Stimulated activated CD4-positive, alpha-beta T cell treated with anti-CD3 and anti-CD28 coated beads, Interleukin-4, amount 100 ng/mL, for 24 hours (primary cell): Measurements from ENCODE around the gene IL1RAPL2.

Source experiments
- DNase-seq: peaks from one replicate; pipeline ENCODE4 v3.0.0-alpha.2; 2020

IL1RAPL2 gene

GRCh38 chrX:105480646-105481310 lies 914.8 kb downstream of the IL1RAPL2 start:
- no peak for DNase-seq

- no peak for DNase-seq
These were observed 917.0 kb downstream of the IL1RAPL2 start for GRCh38 chrX:105483011-105483410.

- no peak for DNase-seq
These were observed 922.7 kb downstream of the IL1RAPL2 start for GRCh38 chrX:105488716-105489115.

DNA sequence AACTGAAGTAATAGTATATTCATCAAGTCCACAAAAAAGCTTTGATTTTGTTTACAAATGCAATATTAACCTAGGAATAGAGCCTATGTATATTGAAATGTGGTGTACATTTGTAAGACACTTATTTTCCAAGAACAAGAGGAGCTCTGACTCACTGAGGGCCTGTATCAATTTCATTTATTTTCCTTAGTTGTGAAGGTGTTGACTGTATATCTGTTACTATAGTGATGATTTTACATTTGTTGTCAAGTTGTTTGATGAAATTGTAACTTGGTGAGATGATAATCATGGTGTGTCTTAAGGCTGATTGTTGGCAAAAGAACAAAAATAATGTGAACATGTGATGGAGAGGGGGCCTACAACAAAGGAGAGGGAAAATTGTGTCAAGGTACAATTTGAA lies 929.4 kb downstream of the IL1RAPL2 start:
- DNase-seq = no peak

GRCh38 chrX:105502336-105502735 lies 936.3 kb downstream of the IL1RAPL2 start:
- DNase-seq = no peak

GRCh38 chrX:105515561-105515960 lies 949.6 kb downstream of the IL1RAPL2 start:
- no peak for DNase-seq

DNA sequence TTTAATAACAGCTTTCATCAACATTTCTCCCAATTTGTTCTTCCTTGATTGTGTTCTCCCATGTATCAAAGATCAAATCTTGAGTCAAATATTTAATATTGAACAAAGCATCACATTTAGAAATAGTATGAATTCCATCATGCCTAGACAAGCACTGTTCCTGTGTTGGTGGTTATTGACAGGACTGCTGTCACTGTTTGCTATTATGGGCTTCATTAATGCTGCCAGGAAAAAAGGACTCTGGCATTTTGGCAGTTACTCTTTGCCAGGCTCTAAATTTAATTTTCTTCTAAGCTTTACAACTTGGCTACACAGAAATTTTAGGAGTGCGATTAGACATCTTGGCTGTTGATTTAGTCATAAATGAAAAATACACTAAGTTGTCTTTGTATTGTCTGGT lies 960.4 kb downstream of the IL1RAPL2 start:
- DNase-seq = no peak

DNA sequence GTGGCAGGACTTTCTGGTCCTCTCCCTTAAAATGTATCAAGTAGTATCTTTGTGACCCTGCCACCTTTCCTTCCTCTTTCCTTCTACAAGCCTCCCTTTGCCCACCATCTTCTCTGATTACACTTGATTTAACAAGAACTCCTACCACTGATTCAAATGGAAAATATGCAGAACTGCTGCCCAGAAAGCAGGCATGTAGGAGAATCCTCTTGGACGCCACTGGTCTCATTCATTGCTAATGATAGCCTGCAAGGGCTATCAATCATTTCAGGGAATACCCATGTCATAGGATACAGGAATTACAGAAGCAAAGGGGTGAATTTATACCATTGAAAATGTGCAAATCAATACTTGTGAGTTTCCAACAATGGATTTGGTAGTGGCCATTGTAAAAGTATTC lies 961.8 kb downstream of the IL1RAPL2 start:
- DNase-seq = no peak

DNA sequence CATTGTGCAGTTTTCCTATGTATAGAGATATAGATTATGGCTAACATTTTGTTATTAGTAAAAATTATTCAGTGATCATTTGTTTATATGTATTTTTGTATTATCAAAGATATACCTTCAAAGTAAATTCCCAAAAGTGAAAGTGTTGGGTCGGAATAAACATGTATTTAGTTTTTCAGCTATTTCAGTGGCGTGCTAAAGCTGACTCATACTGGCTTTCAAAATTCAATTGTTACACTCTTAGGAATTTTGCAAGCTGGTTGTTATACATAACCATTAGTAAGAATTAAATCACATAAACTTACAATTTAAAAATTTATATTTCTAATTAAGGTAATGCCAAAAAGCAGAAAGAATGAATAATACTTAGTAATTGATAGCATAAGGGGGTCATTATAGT lies 968.0 kb downstream of the IL1RAPL2 start:
- no peak for DNase-seq

DNA sequence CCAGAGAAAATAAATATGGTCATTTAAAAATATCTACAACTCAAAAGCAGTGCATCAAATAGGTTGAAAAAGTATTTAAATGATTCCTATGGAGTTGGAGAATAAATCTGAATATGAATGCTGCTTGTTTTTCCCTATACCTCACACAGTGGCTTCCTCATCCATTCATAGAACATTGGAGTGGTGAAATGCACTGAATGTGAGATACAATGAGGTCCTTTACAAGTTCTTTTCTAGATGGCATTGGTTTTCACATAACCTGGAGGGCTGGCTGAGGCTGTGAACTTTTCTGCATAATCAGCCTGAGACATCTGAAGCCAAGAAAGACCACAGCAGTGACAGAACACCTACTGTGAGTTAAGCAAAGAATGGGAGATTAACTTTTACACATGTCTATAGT lies 977.3 kb downstream of the IL1RAPL2 start:
- no peak for DNase-seq

DNA sequence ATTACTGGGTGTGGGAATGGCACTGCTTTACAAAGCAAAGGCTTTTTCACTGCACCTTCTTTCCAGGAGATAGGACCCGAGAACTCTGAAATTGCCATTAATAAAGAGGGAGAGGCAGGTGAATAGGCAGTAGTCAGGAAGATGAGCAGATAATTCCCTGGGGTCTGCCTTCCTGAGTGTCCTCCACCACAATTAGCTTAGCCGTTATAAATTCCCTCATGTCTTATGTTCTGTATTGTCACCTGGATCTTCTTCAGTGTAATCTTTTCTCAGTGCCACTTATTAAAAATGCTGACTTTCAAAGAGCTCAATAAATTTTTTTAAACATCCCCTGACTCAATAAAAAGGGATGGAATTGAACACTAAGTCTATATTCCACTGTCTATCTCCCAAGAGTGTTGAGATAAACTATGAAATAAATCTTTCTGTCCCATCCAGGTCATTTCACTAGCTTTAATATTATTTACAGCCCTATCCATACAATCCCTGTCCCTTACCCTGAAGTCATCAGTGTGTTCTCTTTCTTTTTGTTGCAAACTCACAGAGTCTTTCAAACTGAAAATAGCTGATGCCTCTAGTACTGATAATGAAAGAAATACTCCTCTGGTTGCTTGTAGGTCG lies 984.2 kb downstream of the IL1RAPL2 start:
- no peak for DNase-seq

DNA sequence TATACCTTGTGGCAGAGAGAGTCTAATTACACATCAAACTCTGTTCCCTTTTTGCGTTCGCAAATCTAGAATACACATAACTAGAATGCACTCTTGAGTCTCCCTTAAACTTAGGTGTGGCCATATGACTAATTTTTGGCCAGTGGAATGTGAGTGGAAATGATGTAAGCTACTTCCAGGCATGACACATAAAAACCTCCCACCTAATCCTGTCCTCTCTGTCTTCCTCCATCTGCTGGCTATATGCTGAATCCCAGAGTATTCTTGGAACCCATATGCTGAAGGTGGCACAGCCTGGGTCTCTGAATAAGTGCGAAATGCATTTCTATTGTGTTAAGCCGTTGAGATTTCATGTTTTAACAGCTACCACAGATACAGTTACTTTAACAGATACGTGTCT lies 986.4 kb downstream of the IL1RAPL2 start:
- DNase-seq = no peak

- DNase-seq = no peak
These were observed 987.1 kb downstream of the IL1RAPL2 start for GRCh38 chrX:105553118-105553517.

DNA sequence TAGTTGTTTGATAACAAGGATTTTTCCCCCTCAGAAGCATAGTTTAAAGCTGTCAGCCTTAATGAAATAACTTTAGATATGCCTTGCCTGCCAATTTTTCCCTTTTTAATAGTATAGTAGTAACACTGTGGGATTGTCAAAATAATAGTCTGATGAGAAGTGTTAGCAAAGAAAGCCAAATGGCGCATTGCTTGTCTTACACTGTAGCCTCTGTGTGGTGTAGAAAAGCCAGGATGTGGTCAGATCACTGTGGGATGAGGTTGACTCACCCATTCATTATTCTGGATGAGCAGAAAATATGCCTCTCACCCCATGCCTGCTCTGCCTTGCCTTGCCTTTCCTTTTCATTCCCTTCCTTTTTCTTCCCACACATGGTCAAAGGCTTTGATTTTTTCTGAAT lies 998.5 kb downstream of the IL1RAPL2 start:
- DNase-seq = no peak

DNA sequence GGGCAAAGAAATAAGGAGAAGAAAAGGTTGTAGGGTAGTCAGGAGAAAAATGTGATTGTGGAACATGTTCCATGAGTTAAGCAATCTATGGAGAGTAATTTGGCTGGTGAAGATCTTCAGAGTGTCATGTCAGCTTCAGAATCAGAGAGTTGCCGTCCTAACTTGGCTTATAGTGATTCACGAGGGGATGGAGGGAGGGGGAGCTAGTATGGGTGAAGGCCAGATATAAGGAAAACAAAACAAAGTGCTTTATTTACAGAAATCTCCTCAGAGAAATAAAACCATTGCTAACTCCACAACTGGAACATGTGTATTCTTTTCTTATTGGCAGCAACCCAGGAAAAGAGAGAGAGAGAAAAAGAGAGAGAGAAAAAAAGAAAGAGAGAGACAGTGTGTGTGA lies 999.9 kb downstream of the IL1RAPL2 start:
- no peak for DNase-seq

DNA sequence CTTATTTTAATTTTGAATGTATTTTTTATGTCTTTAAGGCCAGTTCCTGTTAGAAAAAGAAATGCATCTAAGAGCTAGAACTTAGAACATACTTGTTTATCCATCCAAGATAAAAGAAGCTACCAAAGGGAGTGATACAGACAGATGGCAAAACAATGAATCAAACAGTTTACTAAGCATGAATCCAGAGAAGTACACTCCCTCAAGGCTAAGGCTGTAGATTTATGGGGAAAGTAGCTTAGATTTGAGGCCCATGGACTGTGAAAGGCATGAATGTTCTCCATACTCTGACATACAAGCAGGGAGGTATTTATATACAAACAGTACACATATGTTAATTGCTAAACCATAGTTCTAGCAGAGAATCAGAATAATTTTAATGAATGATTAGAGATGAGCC lies 1001.1 kb downstream of the IL1RAPL2 start:
- no peak for DNase-seq

GRCh38 chrX:105608745-105609144 lies 1042.7 kb downstream of the IL1RAPL2 start:
- DNase-seq = no peak

- DNase-seq = no peak
These were observed 1043.5 kb downstream of the IL1RAPL2 start for GRCh38 chrX:105609530-105609929.

DNA sequence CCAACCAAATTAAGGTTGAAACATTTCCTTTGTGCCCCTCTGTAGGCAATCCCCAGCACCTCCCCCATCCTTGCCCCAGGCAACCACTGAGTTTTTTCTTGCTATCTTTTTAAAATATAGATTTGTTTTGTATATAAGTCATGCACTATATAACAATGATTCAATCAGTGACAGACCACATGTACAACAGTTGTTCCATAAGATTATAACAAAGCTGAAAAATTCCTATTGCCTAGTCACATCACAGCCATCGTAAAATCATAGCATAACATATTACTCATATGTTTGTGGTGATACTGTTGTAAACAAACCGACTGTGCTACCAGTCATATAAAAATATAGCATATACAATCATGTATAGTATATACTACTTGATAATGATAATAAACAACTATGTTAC lies 1044.4 kb downstream of the IL1RAPL2 start:
- DNase-seq = no peak

DNA sequence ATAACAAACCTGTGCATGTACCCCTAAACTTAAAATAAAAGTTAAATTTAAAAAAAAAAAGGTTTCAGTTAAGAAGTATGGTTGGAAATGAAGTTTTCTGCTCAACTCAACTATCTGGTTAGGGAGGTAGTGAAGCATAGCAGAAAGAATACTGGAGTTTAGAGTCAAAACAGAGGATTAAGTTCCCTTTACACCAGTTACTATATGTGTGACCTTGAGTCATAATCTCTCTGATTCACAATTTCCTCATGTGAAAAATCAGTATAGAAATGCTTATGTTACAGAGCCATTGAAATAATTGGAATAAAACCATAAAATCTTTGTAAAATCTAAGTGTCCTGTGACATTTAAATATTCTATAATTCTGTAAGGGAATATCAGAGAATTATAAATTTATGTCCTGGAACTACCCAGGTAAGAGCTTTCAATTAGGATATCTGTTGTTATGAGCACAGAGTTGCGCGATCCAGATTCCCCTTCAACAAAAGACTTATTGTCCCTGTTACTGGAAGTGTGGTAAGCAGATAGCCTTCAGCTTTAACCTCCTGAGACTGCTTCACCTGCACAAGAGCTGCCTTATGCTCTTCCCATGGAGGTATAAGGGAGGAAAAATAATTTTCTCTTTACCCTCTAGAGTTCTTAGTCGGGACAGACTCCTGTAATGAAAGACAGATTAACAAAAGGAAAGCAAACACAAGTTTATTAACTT lies 1052.5 kb downstream of the IL1RAPL2 start:
- no peak for DNase-seq

DNA sequence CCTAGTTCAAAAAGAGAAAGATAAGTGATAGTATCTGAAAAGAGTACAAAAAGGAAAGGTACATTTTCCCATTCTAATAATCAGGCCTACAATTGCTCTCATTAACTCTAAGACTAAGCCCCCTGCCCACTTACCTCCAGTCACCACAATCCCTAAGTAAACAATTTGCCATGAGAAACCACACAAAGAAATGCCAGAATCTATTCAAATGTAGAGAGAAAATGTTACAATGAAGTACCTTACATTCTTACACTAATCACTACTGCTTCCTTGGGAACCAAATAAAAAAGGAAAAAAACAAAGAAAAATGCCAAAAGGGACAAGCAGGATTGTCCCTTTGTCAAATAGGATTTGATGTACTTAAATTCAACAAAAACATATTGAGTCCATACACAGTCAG lies 1068.2 kb downstream of the IL1RAPL2 start:
- DNase-seq = no peak

GRCh38 chrX:105635794-105636193 lies 1069.8 kb downstream of the IL1RAPL2 start:
- DNase-seq = no peak

- no peak for DNase-seq
These were observed 1070.7 kb downstream of the IL1RAPL2 start for GRCh38 chrX:105636667-105637066.

- DNase-seq = no peak
These were observed 1079.8 kb downstream of the IL1RAPL2 start for GRCh38 chrX:105645667-105646357.
